T-helper 1 cell treated with Interleukin-12 subunit alpha and Interleukin-12 subunit beta and Interleukin-4 antibody, amounts not matched to agents 30 μg/mL and 1 μg/mL, for 36 hours (primary cell): Measurements from ENCODE around the gene UQCR10.

Experiments used
- H3K27ac Mint-ChIP-seq: one replicate; pipeline ENCODE4 v1.8.0; 2021; ENCODE audit warnings: mild to moderate bottlenecking, mixed read lengths
- H3K27me3 Mint-ChIP-seq: one replicate; pipeline ENCODE4 v1.8.0; 2021; ENCODE audit warnings: low read depth, mixed read lengths
- H3K36me3 Mint-ChIP-seq: one replicate; pipeline ENCODE4 v1.8.0; 2021; ENCODE audit warnings: low read depth, mixed read lengths
- H3K4me1 Mint-ChIP-seq: one replicate; pipeline ENCODE4 v1.8.0; 2021; ENCODE audit warnings: low read depth, mixed read lengths
- H3K4me3 Mint-ChIP-seq: one replicate; pipeline ENCODE4 v1.8.0; 2021; ENCODE audit warnings: mild to moderate bottlenecking, moderate library complexity, mixed read lengths
- H3K9me3 Mint-ChIP-seq: one replicate; pipeline ENCODE4 v1.8.0; 2021; ENCODE audit warnings: mixed read lengths

Gene UQCR10

DNA sequence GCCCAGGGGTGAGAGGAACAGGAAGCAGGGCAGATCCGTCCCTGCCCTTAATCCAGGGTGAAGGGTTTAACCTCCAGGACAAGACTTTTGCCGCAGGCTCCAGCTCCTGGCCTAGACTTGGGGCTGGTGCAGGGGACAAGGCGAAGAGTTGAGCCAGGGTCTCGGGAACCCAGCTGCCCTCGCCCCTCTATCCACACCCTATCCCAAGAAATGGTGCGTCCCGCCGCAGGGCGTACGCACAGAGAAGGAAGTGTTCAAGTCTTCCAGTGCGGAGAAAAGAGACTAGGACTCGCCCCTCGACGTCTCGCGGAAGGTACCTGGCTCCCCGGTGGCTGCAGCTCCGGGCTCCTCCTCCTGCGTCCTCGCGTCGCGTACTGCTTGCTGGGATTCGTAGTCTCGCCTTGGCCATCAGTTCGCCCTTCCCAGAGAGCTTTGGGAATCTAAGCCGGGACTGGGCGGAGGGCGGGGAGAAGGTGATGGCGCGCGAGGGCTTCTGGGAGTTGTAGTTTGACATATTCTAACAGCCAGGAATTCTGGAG, 468 bp upstream of the UQCR10 start, which contains the start of gene ZMAT5:
Gene ZMAT5, minus strand, starts transcription at position 376 of the 539 bp plus-strand sequence. CDS start 18,463 bp downstream, outside the sequence.
- no peaks in the 10 kb centered on the region for H3K27me3 Mint-ChIP-seq
- H3K36me3 Mint-ChIP-seq, result peaks cover 22% of the 10 kb centered on the region
- peaks cover 23% of the 10 kb centered on the region for H3K4me1 Mint-ChIP-seq
- H3K27ac Mint-ChIP-seq, result peak within 1 kb of the TSS; percentile 92
- peak within 1 kb of the TSS; percentile 97 for H3K4me3 Mint-ChIP-seq
- no peaks in the 10 kb centered on the region for H3K9me3 Mint-ChIP-seq

GRCh38 chr22:29768052-29768693, 1.0 kb downstream of the UQCR10 start:
- no peaks in the 10 kb centered on the region for H3K27me3 Mint-ChIP-seq
- H3K4me3 Mint-ChIP-seq, result peak overlapping the region; percentile 97
- H3K9me3 Mint-ChIP-seq, result no peaks in the 10 kb centered on the region
- H3K27ac Mint-ChIP-seq, result peak overlapping the region; percentile 92
- peaks cover 22% of the 10 kb centered on the region for H3K36me3 Mint-ChIP-seq
- H3K4me1 Mint-ChIP-seq, result peaks cover 23% of the 10 kb centered on the region

DNA sequence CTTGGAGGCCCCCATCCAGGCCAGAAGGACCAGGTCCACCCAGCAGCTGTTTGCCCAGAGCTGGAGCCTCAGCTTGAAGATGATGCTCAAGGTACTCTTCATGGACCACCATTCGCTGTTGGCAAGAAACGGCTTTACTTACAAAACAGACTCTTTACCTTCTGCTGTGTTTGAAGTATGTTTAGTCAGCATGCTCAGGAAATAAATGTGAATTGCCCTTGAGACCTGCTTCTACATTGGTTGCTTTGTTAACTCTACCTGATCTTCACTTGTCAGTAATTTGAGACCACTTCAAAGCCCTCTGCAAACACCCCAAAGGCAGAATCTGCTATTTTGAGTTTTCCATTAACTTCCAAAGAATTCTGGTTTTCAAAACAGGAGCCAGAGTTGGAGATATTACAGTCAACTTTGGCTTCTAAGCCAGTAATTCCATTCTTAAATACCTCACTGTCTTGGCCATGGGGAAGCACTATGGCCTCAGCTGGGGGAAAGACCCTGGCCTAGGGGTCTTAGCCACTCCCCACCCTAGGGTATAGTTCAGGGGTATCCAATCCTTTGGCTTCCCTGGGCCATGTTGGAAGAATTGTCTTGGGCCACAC, 2.7 kb downstream of the UQCR10 start:
- Mint-ChIP-seq H3K9me3 (no peaks in the 10 kb centered on the region), H3K4me1 (peaks cover 19% of the 10 kb centered on the region), H3K27ac (no peak overlapping the region), H3K4me3 (no peak overlapping the region), H3K36me3 (peaks cover 22% of the 10 kb centered on the region), H3K27me3 (no peaks in the 10 kb centered on the region)

DNA sequence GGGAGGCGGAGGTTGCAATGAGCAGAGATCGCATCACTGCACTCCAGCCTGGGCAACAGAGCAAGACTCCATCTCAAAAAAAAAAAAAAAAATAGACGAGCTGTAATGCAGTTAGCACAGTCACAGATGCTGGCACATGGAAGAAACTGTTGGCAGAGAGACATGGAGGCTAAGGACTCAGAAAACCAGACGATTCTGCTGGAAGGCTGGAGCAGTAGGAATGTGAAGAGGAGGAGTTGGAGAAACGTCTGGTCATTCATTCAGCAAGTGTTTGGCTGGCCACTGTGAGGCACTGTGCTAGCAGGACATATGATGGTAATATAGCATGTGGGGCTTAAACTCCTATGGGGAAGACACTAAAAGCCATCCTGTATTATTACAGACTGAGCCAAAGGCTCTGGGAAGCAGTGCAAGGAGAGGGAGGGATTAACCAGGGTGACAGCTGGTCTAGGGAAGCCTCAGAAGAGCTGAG, 5.0 kb downstream of the UQCR10 start:
- H3K4me3 Mint-ChIP-seq, result no peak overlapping the region
- H3K27me3 Mint-ChIP-seq, result no peaks in the 10 kb centered on the region
- no peak overlapping the region for H3K27ac Mint-ChIP-seq
- H3K36me3 Mint-ChIP-seq, result peaks cover 20% of the 10 kb centered on the region
- H3K9me3 Mint-ChIP-seq, result no peaks in the 10 kb centered on the region
- H3K4me1 Mint-ChIP-seq, result peaks cover 10% of the 10 kb centered on the region

GRCh38 chr22:29773233-29773632, 6.1 kb downstream of the UQCR10 start:
- no peak overlapping the region for H3K27ac Mint-ChIP-seq

GRCh38 chr22:29780220-29780619, 13.1 kb downstream of the UQCR10 start:
- no peaks in the 10 kb centered on the region for H3K9me3 Mint-ChIP-seq
- H3K27ac Mint-ChIP-seq, result no peak overlapping the region
- H3K4me3 Mint-ChIP-seq, result no peak overlapping the region
- no peaks in the 10 kb centered on the region for H3K36me3 Mint-ChIP-seq
- H3K27me3 Mint-ChIP-seq, result no peaks in the 10 kb centered on the region
- H3K4me1 Mint-ChIP-seq, result peaks cover 2% of the 10 kb centered on the region

More at GRCh38 chr22:29773233-29773632, 6.1 kb downstream of the UQCR10 start:
- H3K4me1 Mint-ChIP-seq, result peaks cover 5% of the 10 kb centered on the region
- H3K27me3 Mint-ChIP-seq, result no peaks in the 10 kb centered on the region
- H3K36me3 Mint-ChIP-seq, result peaks cover 14% of the 10 kb centered on the region
- no peaks in the 10 kb centered on the region for H3K9me3 Mint-ChIP-seq
- H3K4me3 Mint-ChIP-seq, result no peak overlapping the region

DNA sequence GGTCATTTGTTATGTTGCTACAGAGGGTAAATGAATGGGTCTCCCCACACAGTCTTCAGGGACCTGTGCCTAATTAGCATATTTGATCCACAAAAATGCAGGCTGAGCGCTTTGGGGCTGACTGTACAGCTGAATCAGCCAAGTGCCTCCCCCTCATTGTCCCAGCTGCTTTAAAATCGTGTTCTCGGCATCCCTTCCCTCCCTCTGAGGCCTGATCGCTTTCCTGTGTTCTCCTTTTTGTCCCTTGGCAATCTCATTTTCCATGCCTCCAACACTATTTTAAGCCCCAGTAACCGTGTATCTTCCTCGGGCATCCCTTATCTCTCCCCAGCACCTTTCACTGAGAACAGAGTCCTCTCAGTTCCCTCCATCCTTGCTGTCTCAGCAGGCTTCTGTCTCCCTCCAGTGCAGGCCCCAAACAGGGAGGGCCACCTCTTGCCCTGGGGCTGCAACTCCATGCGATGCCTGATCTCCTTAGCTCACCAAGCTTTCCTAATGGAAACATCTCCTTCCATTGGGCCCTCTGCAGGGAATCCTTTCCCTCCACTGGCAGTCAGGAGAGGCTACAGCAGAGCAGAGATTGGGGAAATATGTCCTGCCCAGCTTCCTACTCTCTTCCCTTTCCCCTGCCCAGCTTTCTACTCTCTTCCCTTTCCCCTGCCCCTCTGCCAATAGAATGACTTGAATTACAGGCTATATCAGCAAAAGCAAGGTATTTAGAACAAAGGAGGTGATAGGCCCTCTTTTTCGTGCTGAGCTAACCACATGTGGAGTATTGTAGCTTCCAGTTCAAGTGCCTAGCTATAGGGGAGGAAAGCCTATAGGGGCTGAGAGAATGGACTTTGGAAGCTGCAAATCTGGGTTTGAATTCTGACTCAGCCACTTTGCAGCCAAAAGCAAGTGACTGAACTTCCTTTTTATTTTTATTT, 13.8 kb downstream of the UQCR10 start:
- H3K27me3 Mint-ChIP-seq, result no peaks in the 10 kb centered on the region
- no peaks in the 10 kb centered on the region for H3K36me3 Mint-ChIP-seq
- H3K4me1 Mint-ChIP-seq, result peaks cover 2% of the 10 kb centered on the region
- no peak overlapping the region for H3K4me3 Mint-ChIP-seq
- no peak overlapping the region for H3K27ac Mint-ChIP-seq
- H3K9me3 Mint-ChIP-seq, result no peaks in the 10 kb centered on the region

GRCh38 chr22:29782061-29782845, 15.1 kb downstream of the UQCR10 start:
- H3K27ac Mint-ChIP-seq, result no peak overlapping the region
- no peaks in the 10 kb centered on the region for H3K9me3 Mint-ChIP-seq
- no peaks in the 10 kb centered on the region for H3K36me3 Mint-ChIP-seq
- no peaks in the 10 kb centered on the region for H3K27me3 Mint-ChIP-seq
- peaks cover 2% of the 10 kb centered on the region for H3K4me1 Mint-ChIP-seq
- H3K4me3 Mint-ChIP-seq, result no peak overlapping the region

DNA sequence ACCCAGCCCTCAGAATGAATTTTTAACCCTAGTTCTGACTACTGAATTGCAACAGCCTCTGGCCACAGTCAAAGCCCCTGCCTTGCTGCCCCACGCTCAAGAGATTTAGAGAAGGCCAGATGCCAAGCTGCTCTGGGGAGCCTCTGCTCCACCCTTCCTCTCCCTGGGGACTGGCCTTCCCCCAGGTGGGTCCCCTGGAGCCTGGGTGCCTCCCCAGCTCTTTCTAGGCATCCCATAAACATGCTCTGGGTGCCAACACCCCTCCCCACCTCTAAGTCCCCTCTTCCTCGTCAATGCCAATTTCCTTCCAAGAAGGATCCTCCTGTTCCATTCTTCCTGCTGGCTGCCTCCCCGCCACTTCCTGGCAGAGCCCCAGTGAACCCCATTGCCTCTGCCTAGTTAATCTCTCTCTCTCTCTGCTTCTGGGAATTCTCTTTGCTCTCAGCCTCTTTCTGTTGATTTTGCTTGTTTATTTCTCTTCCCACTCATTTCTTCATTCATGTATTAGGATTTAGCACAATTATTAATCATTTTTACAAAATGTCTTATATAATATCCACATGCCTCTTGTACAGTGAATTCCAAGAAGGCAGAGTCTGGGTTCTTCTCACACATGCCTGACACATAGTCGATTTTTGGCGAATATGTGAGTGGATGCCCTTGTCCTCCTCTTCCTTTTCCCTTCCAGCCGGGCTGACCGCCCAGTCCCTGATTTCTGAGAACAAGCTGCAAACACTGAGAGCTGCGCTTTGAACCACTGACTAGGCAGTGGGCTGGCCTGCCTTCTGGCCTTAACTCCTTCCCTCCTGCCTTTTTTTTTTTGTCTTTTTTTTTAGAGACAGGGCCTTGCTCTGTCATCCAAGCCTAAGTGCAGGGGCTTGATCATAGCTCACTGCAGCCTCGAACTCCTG, 17.5 kb downstream of the UQCR10 start:
- H3K9me3 Mint-ChIP-seq, result no peaks in the 10 kb centered on the region
- H3K27ac Mint-ChIP-seq, result no peak overlapping the region
- no peak overlapping the region for H3K4me3 Mint-ChIP-seq
- H3K36me3 Mint-ChIP-seq, result peaks cover 10% of the 10 kb centered on the region
- H3K4me1 Mint-ChIP-seq, result peaks cover 2% of the 10 kb centered on the region
- no peaks in the 10 kb centered on the region for H3K27me3 Mint-ChIP-seq

DNA sequence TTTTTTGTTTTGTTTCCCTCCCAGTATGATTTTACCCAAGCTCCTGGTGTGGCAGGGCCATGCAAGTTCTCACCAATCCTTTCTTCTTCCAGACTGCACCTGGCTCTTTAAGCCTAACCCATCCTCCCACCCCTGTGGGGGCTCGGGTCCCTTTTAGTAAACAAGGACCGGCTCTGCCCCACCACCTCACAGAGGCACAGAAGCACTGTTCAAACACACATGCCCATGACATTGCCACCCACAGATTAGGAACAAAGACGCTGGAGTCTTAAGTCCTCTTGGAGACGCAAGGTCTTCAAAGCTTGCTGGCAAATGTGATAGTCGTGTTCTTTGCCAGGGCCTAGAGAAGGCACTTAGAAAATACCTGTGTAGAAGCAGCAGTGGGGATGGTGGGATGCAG, 18.9 kb downstream of the UQCR10 start:
- Mint-ChIP-seq H3K27ac (no peak overlapping the region), H3K36me3 (peaks cover 15% of the 10 kb centered on the region), H3K4me3 (no peak overlapping the region)

DNA sequence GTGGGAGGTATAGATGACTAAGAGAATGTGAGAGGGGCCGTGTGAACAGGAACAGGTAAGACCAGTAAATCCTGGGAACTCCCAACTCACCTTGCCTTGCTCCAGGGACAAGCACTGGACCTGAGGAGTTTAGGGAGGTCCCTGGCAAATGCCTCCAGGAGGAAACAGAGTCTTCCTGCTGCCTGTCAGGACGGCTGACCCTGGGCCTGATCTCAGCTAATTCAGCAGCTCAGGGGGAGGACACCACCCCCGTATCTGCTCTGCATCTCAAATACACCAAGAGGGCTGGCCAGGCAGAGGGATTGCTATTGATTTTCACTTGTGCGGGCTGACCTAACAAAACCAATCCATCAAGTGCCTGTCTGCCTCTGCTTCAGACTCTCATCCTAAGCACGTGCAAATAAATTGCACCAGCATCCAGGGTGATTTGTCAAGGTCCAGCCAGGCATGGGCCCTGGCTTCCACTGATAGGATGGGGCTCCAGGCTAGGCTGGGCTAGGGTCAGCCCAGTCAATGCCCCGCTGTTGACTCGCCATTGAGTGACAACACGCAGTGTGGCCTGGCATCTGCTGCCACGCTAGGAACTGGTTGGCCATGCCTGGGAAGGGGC, 20.3 kb downstream of the UQCR10 start:
- Mint-ChIP-seq H3K27me3 (no peaks in the 10 kb centered on the region), H3K27ac (no peak overlapping the region), H3K9me3 (no peaks in the 10 kb centered on the region), H3K4me1 (peaks cover 2% of the 10 kb centered on the region), H3K36me3 (peaks cover 17% of the 10 kb centered on the region), H3K4me3 (no peak overlapping the region)

More for the DNA sequence above, 18.9 kb downstream of the UQCR10 start:
- Mint-ChIP-seq H3K27me3 (no peaks in the 10 kb centered on the region), H3K9me3 (no peaks in the 10 kb centered on the region), H3K4me1 (peaks cover 2% of the 10 kb centered on the region)

- Mint-ChIP-seq H3K27ac (no peak overlapping the region), H3K36me3 (peaks cover 21% of the 10 kb centered on the region), H3K4me3 (no peak overlapping the region)
These were observed 21.4 kb downstream of the UQCR10 start for GRCh38 chr22:29788339-29789279.

More at GRCh38 chr22:29788339-29789279, 21.4 kb downstream of the UQCR10 start:
- H3K9me3 Mint-ChIP-seq, result no peaks in the 10 kb centered on the region
- H3K4me1 Mint-ChIP-seq, result peaks cover 2% of the 10 kb centered on the region
- H3K27me3 Mint-ChIP-seq, result no peaks in the 10 kb centered on the region
